SK-N-SH treated with all-trans-retinoic acid at 6 μM for 48 hours (cell line): ENCODE measurements around the gene METTL22.

Source experiments
- ATAC-seq: fragments of 200-7000 bp; cut with Tn5 transposase; 3 replicates; pipeline ENCODE4 v1.9.1; 2020; ENCODE audit warnings: mild to moderate bottlenecking, moderate library complexity
- ARNTL ChIP-seq: fragments of 450-650 bp; formaldehyde crosslinking; IDR thresholded peaks from 2 replicates; pipeline ENCODE4 v1.5.0; 2020; ENCODE audit warnings: low read depth, mild to moderate bottlenecking, moderate library complexity, borderline replicate concordance
- BACH2 ChIP-seq: fragments of 250-450 bp; sonication (Bioruptor Pico); IDR thresholded peaks from 2 replicates; pipeline ENCODE4 v1.9.0; 2021; ENCODE audit warnings: mild to moderate bottlenecking, borderline replicate concordance
- CSDC2 ChIP-seq: fragments of 250-450 bp; sonication (Bioruptor Pico); IDR thresholded peaks from 2 replicates; pipeline ENCODE4 v1.5.0; 2020; ENCODE audit warnings: mild to moderate bottlenecking, moderate library complexity
- ESRRG ChIP-seq: fragments of 250-450 bp; sonication (Bioruptor Pico); IDR thresholded peaks from 2 replicates; pipeline ENCODE4 v1.6.1; 2021; ENCODE audit warnings: mild to moderate bottlenecking
- ISL1 ChIP-seq: fragments of 250-450 bp; sonication (Bioruptor Pico); IDR thresholded peaks from 2 replicates; pipeline ENCODE4 v2.1.2; 2022; ENCODE audit warnings: mild to moderate bottlenecking, moderate library complexity
- OSR1 ChIP-seq: fragments of 250-450 bp; sonication (Bioruptor Pico); IDR thresholded peaks from 2 replicates; pipeline ENCODE4 v1.8.0; 2022; ENCODE audit warnings: moderate library complexity, mild to moderate bottlenecking, inconsistent platforms
- PPARA ChIP-seq: fragments of 250-450 bp; sonication (Bioruptor Pico); IDR thresholded peaks from 2 replicates; pipeline ENCODE4 v1.5.0; 2020; ENCODE audit warnings: mild to moderate bottlenecking, borderline replicate concordance
- RARB ChIP-seq: fragments of 250-450 bp; sonication (Bioruptor Pico); IDR thresholded peaks from 2 replicates; pipeline ENCODE4 v1.8.0; 2021; ENCODE audit warnings: mild to moderate bottlenecking, moderate library complexity
- SNAI2 ChIP-seq: fragments of 250-450 bp; sonication (Bioruptor Pico); IDR thresholded peaks from 2 replicates; pipeline ENCODE4 v1.5.0; 2020; ENCODE audit warnings: mild to moderate bottlenecking, moderate library complexity
- TCF4 ChIP-seq: fragments of 250-450 bp; sonication (Bioruptor Pico); IDR thresholded peaks from 2 replicates; pipeline ENCODE4 v1.8.0; 2021; ENCODE audit warnings: mild to moderate bottlenecking, moderate library complexity, borderline replicate concordance
- TOX ChIP-seq: fragments of 250-450 bp; sonication (Bioruptor Pico); IDR thresholded peaks from 2 replicates; pipeline ENCODE4 v1.8.0; 2021; ENCODE audit warnings: mild to moderate bottlenecking, moderate library complexity, borderline replicate concordance
- ZC3H10 ChIP-seq: fragments of 250-450 bp; sonication (Bioruptor Pico); IDR thresholded peaks from 2 replicates; pipeline ENCODE4 v1.5.1; 2021; ENCODE audit warnings: mild to moderate bottlenecking, moderate library complexity
- ZFP3 ChIP-seq: fragments of 250-450 bp; sonication (Bioruptor Pico); IDR thresholded peaks from 2 replicates; pipeline ENCODE4 v1.5.0; 2020; ENCODE audit warnings: mild to moderate bottlenecking, moderate library complexity
- ZFP30 ChIP-seq: fragments of 450-650 bp; formaldehyde crosslinking; IDR thresholded peaks from 2 replicates; pipeline ENCODE4 v1.5.0; 2022; ENCODE audit warnings: mild to moderate bottlenecking, moderate library complexity
- ZNF565 ChIP-seq: fragments of 450-650 bp; formaldehyde crosslinking; conservative IDR thresholded peaks from 2 replicates; pipeline ENCODE4 v1.5.0; 2020; ENCODE audit warnings: low read depth, mild to moderate bottlenecking, moderate library complexity
- ZNF70 ChIP-seq: fragments of 450-650 bp; formaldehyde crosslinking; IDR thresholded peaks from 2 replicates; pipeline ENCODE4 v1.5.0; 2020; ENCODE audit warnings: mild to moderate bottlenecking, moderate library complexity
- ZNF8 ChIP-seq: fragments of 450-650 bp; formaldehyde crosslinking; IDR thresholded peaks from 2 replicates; pipeline ENCODE4 v1.5.0; 2020; ENCODE audit warnings: mild to moderate bottlenecking, moderate library complexity
- TF ChIP-seq, protein P1 (sequence below): fragments of 250-450 bp; sonication (Bioruptor Pico); IDR thresholded peaks from 2 replicates; pipeline ENCODE4 v1.5.1; 2021; ENCODE audit warnings: mild to moderate bottlenecking, moderate library complexity
- TF ChIP-seq, protein P2 (sequence below): fragments of 250-450 bp; sonication (Bioruptor Pico); IDR thresholded peaks from 2 replicates; pipeline ENCODE4 v1.8.0; 2020; ENCODE audit warnings: mild to moderate bottlenecking, moderate library complexity, borderline replicate concordance
- TF ChIP-seq, protein P3 (sequence below): fragments of 250-450 bp; sonication (Bioruptor Pico); IDR thresholded peaks from 2 replicates; pipeline ENCODE4 v1.5.1; 2020; ENCODE audit warnings: low read depth, mild to moderate bottlenecking, moderate library complexity
- TF ChIP-seq, protein P4 (sequence below): fragments of 250-450 bp; sonication (Bioruptor Pico); IDR thresholded peaks from 2 replicates; pipeline ENCODE4 v1.8.0; 2021; ENCODE audit warnings: low read depth, mild to moderate bottlenecking, moderate library complexity, borderline replicate concordance

METTL22 gene

DNA sequence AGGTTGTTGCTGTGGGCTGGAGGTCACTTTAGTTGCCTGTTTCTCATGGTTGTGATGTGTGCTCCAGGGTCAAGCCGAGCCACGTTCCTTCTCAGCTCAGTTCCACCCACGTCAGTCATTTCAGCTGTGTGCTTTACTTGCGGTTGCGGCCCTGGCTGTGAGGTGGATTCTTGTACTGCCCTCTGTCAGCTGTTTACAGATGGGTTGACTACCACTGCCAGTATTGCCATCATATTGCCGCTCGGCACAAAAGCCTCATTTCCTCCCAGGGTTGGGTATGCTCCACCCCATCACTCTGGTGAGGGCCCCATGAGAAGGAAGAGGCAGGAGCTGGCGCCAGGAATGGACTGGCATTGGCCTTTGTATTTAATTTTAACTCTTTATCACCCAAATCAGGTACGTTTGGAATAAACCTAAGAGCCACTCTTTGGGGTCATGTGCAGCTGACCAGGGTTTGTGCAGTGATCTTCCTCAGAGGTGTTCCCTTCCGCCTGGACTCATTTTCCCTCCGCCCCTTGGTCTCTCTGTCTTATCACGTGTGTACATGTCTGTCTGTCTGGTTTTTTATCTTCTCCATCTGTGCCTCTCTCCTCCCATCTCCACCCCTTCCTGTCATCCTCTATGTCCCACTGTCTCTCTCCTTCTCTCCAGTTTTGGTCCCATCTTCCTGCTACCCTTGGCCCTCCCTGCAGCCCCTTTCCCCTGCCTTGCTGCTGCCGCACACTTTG lies 25.0 kb downstream of the METTL22 start:
- no peak for TF ChIP-seq PPARA (CRISPR knock-in tag)
- no peak for TF ChIP-seq CSDC2
- TF ChIP-seq ZNF70 (CRISPR knock-in tag) = no peak
- TF ChIP-seq RARB (CRISPR knock-in tag) = no peak
- TF ChIP-seq ESRRG (CRISPR knock-in tag) = no peak
- no peak for TF ChIP-seq ZFP3 (CRISPR knock-in tag)
- TF ChIP-seq, protein P1, sequence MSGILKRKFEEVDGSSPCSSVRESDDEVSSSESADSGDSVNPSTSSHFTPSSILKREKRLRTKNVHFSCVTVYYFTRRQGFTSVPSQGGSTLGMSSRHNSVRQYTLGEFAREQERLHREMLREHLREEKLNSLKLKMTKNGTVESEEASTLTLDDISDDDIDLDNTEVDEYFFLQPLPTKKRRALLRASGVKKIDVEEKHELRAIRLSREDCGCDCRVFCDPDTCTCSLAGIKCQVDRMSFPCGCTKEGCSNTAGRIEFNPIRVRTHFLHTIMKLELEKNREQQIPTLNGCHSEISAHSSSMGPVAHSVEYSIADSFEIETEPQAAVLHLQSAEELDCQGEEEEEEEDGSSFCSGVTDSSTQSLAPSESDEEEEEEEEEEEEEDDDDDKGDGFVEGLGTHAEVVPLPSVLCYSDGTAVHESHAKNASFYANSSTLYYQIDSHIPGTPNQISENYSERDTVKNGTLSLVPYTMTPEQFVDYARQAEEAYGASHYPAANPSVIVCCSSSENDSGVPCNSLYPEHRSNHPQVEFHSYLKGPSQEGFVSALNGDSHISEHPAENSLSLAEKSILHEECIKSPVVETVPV (CRISPR knock-in tag) = no peak
- TF ChIP-seq, protein P2, sequence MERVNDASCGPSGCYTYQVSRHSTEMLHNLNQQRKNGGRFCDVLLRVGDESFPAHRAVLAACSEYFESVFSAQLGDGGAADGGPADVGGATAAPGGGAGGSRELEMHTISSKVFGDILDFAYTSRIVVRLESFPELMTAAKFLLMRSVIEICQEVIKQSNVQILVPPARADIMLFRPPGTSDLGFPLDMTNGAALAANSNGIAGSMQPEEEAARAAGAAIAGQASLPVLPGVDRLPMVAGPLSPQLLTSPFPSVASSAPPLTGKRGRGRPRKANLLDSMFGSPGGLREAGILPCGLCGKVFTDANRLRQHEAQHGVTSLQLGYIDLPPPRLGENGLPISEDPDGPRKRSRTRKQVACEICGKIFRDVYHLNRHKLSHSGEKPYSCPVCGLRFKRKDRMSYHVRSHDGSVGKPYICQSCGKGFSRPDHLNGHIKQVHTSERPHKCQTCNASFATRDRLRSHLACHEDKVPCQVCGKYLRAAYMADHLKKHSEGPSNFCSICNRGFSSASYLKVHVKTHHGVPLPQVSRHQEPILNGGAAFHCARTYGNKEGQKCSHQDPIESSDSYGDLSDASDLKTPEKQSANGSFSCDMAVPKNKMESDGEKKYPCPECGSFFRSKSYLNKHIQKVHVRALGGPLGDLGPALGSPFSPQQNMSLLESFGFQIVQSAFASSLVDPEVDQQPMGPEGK = no peak
- TF ChIP-seq ZNF565 (CRISPR knock-in tag) = no peak
- TF ChIP-seq SNAI2 = no peak
- TF ChIP-seq TOX = no peak
- no peak for TF ChIP-seq ZC3H10 (CRISPR knock-in tag)
- TF ChIP-seq, protein P3, sequence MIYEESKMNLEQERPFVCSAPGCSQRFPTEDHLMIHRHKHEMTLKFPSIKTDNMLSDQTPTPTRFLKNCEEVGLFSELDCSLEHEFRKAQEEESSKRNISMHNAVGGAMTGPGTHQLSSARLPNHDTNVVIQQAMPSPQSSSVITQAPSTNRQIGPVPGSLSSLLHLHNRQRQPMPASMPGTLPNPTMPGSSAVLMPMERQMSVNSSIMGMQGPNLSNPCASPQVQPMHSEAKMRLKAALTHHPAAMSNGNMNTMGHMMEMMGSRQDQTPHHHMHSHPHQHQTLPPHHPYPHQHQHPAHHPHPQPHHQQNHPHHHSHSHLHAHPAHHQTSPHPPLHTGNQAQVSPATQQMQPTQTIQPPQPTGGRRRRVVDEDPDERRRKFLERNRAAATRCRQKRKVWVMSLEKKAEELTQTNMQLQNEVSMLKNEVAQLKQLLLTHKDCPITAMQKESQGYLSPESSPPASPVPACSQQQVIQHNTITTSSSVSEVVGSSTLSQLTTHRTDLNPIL (CRISPR knock-in tag) = no peak
- TF ChIP-seq OSR1 (CRISPR knock-in tag) = no peak
- TF ChIP-seq, protein P4, sequence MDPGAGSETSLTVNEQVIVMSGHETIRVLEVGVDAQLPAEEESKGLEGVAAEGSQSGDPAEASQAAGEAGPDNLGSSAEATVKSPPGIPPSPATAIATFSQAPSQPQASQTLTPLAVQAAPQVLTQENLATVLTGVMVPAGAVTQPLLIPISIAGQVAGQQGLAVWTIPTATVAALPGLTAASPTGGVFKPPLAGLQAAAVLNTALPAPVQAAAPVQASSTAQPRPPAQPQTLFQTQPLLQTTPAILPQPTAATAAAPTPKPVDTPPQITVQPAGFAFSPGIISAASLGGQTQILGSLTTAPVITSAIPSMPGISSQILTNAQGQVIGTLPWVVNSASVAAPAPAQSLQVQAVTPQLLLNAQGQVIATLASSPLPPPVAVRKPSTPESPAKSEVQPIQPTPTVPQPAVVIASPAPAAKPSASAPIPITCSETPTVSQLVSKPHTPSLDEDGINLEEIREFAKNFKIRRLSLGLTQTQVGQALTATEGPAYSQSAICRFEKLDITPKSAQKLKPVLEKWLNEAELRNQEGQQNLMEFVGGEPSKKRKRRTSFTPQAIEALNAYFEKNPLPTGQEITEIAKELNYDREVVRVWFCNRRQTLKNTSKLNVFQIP (CRISPR knock-in tag) = no peak
- no peak for TF ChIP-seq TCF4 (CRISPR knock-in tag)
- TF ChIP-seq ISL1 = no peak
- TF ChIP-seq ARNTL (CRISPR knock-in tag) = no peak
- ATAC-seq = no peak

DNA sequence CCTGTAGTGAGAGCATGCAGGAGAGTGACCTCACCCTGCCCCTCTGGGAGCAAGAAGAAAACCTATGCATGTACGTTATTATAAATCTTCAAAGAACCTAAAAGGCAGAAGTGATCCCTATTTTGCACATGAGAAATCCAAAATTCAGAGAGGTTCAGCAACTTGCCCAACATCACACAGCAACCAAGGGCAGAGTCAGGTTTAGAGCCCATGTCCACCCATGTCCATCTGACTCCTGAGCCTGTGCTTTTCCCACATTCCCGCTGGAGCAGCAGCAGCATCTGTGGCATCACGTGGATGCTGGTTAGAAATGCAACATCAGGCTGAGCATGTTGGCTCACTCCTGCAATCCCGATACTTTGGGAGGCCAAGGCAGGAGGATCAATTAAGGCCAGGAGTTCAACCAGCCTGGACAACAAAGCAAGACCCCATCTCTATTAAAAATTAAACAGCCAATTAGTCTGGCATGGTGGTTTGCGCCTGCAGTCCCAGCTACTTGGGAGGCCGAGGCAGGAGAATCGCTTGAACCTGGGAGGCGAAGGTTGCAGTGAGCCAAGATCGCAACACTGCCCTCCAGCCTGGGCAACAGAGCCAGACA lies 26.3 kb downstream of the METTL22 start:
- no peak for ATAC-seq
- no peak for TF ChIP-seq OSR1 (CRISPR knock-in tag)
- TF ChIP-seq, protein P3 (CRISPR knock-in tag) = no peak
- no peak for TF ChIP-seq RARB (CRISPR knock-in tag)
- TF ChIP-seq ZNF70 (CRISPR knock-in tag) = no peak
- TF ChIP-seq ZC3H10 (CRISPR knock-in tag) = no peak
- TF ChIP-seq ZNF8 (CRISPR knock-in tag) = no peak
- TF ChIP-seq ISL1 = no peak
- TF ChIP-seq ZNF565 (CRISPR knock-in tag) = no peak
- TF ChIP-seq ZFP3 (CRISPR knock-in tag) = no peak
- TF ChIP-seq ZFP30 (CRISPR knock-in tag) = no peak
- no peak for TF ChIP-seq ESRRG (CRISPR knock-in tag)
- no peak for TF ChIP-seq PPARA (CRISPR knock-in tag)
- no peak for TF ChIP-seq TOX
- no peak for TF ChIP-seq ARNTL (CRISPR knock-in tag)
- no peak for TF ChIP-seq BACH2 (CRISPR knock-in tag)
- TF ChIP-seq, protein P1 (CRISPR knock-in tag) = no peak
- no peak for TF ChIP-seq TCF4 (CRISPR knock-in tag)
- TF ChIP-seq SNAI2 = no peak
- TF ChIP-seq, protein P4 (CRISPR knock-in tag) = no peak
